A172 (cell line): Measurements from ENCODE around the gene MAPK4. TPM values are rescaled to one million over a fixed set of nuclear protein-coding genes. Genes with fewer than 3 reads are reported as not detected.

Source experiments
- DNase-seq: peaks from one replicate; pipeline ENCODE4 v3.0.0-alpha.2; 2015; ENCODE audit warnings: low spot score
- total RNA-seq: library from RNA; depleted of rRNA; stranded (reverse); fragments of >200 nt; shearing (Covaris generic); gene quantifications from 2 replicates; pipeline ENCODE4 v1.2.3, GENCODE V29; 2014

Gene MAPK4
- total RNA-seq, 1 experiment from 2014 or later, result 0.05 TPM

DNA sequence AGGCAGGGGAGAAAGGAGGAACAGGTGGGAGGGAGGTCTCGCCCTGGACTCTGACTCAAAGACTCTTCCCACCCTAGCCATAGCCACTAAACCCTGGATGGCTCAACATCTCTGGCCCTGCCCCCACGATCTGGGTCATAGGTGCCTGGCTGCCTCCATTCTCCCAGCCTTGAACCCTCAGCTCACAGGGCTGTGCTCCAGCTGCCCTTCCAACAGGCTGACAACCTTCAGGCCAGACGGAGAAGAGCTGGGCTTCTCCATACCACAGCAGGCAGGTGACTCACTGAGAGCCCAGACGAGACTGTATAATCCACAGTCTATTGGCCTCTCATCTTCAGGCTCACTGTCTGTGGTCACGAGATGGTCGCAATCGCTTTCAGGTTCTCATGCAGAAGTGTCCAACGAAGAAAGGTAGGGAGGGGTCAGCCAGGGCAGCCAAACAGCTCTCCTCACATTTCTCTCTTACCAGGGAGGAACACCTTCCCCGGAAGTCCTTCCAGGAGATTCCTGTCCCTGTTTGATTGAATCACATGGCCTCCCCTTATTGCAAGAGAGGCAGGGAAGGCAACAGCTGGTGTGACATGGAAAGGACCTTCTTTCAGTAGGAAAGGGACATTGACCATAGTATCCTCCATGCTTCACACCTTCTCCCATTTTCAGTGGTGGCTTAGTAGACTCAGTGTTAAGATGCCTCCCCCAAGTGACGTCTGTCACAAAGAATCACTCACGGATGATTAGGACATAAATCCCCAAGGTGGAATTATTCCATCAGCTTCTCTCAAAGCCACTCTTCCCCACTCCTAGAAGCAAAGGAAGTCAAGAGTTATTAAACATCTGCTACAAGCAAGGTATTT is 159.8 kb downstream of the MAPK4 start:
- no peak for DNase-seq

- no peak for DNase-seq
Measured at GRCh38 chr18:50720325-50720674, 160.4 kb downstream of the MAPK4 start.

DNA sequence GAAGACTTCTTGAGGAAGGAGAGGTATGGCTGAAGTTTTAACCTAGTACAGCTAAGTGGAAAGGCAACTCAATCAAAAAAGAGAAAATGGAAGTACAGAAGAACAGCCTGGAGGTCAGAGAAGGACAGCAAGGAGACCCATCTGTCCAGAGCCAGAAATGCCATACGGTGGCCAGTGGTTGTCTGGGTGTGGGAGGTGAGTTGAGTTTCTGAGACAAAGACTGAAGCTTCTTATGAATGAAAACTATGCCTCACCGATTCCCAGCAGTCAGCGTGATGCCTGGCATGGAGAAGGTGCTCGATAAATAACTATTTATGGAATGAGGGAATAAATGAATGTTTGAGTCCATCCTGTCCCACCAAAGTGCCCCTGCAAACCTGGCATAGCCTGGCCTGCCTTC is 161.1 kb downstream of the MAPK4 start:
- DNase-seq, result no peak

- no peak for DNase-seq
Measured at GRCh38 chr18:50721451-50722120, 161.7 kb downstream of the MAPK4 start.

DNA sequence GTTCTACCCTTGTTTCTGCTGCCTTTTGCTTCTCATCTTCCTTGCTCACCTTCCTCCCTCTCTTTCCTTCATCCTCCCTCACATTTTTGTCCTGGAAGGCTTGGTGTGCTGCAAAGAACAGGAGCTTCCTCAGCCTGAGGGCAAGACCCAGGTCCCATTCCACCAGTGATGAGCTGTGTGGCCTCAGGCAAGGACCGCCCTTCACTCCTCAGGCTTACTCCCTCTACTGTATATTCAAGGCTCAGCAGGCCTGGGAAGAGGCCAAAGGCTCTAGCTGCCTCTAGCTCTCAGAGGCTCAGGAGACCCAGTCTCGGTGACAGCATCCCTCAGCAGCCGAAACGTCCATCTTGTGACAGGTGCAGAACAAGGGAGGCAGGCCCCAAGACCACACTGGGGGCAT is 162.4 kb downstream of the MAPK4 start:
- no peak for DNase-seq

GRCh38 chr18:50724751-50725151 is 164.9 kb downstream of the MAPK4 start:
- DNase-seq, result no peak

DNA sequence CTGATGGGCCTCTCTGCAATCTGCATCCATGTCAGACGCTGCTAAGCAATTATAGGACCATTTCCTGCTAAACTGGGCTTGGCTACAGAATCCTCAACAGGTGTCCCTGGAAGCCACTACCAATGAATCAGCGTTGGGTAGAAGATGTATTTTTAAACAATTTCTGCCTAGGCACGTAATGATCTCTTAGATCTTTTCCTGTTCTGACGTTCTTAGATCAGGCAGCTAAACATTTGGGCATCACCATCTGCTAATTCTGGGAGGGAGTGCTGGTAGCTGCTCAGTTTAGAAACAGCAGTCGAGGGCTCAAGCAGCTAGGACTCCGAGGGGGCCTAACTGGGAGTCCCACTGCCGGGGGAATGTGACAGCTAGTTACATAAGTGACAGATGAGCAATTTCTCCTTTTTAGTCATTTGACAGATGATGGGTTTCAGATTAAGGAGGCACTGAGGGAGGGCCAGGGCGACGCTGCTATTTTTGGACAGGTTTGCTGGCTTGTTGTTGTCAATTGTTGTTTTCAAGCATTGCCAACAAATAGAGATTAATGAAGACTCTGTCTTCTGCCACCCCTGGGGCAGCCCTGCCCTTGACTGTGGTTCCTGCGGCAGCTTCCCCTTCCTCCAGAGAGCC is 167.2 kb downstream of the MAPK4 start:
- no peak for DNase-seq

DNA sequence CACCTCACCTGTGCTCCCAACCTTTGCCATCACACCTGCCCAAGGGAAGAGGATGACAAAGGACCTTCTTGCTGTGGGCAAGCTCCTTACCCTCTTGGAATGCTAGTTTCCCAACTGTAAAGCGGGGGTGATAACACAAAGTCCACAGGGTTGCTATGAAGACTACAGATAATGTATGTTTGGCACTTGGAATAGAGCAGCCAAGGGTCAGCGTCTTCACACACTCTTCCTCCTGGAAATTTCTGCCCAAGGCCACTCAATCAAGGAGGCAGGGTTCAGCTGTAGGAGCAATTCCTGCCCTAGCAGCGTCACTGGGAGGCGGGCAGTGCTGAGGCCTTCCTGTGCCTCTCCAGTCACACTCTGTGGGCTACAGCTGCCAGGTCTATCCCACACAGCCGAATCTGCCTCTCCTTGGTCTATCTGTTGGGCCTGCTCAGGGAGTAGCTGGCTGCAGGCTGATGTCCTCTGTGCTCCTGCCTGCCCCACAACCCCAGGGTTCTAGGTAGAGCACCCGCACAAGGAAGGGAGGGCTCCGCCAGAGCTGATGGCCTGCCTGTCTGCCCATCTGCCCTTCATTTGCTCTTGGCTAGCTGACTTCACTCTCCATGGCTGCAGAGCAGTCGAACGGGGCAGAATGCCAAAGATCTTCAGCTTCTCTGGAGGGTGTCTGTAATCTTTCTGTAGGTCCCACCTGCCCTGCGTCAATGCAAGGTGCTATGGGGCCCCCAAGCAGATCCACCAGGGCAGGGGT is 168.0 kb downstream of the MAPK4 start:
- no peak for DNase-seq

- no peak for DNase-seq
Measured at GRCh38 chr18:50729376-50729775, 169.5 kb downstream of the MAPK4 start.

- DNase-seq, result no peak
Measured at GRCh38 chr18:50729986-50730385, 170.1 kb downstream of the MAPK4 start.

DNA sequence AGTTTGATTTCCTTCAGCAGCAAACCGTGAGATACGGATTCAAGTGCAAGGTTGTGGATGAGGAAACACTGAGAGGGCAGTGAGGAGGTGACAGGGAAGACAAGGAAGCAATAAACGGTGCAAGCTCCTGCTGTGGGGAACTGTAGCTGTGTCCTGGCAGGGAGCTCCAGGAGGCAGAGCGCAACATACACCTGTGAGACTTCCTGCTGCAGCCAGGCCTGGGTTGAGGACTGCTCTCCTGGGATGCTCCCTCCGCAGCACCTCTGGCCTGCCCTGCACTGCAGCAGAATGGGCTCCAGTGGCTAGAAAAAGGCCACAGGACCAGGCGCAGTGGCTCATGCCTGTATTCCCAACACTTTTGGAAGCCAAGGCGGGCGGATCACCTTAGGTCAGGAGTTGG is 174.5 kb downstream of the MAPK4 start:
- no peak for DNase-seq

GRCh38 chr18:50734886-50735285 is 175.0 kb downstream of the MAPK4 start:
- DNase-seq, result no peak

DNA sequence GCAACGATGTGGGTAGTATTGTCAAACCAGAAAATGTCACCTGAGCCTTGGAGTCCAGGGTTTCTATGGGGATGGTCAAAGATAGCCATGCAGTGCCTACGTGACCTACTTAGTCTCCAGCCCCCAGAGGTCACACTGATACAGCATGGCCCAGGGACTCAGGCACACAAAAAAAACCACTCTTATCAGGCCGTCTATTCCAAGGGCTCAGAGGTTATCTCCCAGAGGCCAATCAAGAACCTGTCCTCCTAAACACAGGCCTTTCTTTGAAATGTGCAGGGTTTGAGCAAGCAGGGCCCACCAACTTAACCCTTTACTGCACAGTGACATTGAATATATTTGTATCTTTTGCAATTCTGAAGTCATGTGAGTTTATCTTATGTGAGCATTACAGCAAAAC is 177.2 kb downstream of the MAPK4 start:
- no peak for DNase-seq

GRCh38 chr18:50738098-50738757 is 178.3 kb downstream of the MAPK4 start:
- DNase-seq, result no peak

GRCh38 chr18:50742952-50743351 is 183.1 kb downstream of the MAPK4 start:
- no peak for DNase-seq

- no peak for DNase-seq
Measured at GRCh38 chr18:50744253-50744652, 184.4 kb downstream of the MAPK4 start.

- DNase-seq, result no peak
Measured at GRCh38 chr18:50745945-50746344, 186.1 kb downstream of the MAPK4 start.

GRCh38 chr18:50747849-50748242 is 188.0 kb downstream of the MAPK4 start:
- no peak for DNase-seq

GRCh38 chr18:50748243-50749229 is 188.6 kb downstream of the MAPK4 start:
- DNase-seq, result no peak

- no peak for DNase-seq
Measured at GRCh38 chr18:50749421-50749820, 189.5 kb downstream of the MAPK4 start.
